Liver (tissue), 3 donors: ENCODE data around the gene GNAT2.

Experiments used
- ATF3 ChIP-seq: IDR thresholded peaks from 2 replicates; pipeline ENCODE4 v1.6.1; 2016; ENCODE audit warnings: antibody characterized with exemption
- CTCF ChIP-seq: fragments of 150-350 bp; IDR thresholded peaks from 2 replicates; pipeline ENCODE4 v1.5.1; 2017; ENCODE audit warnings: improper control_type of control experiment, low read depth, low read length; ENCODE audit not compliant: missing input control
- EGR1 ChIP-seq, 2 donors: IDR thresholded peaks; 2 replicates each; pipeline ENCODE4 v1.6.1; 2016 to 2018; ENCODE audit warnings: antibody characterized with exemption in 2 of 2, low read depth in 2 of 2
- JUND ChIP-seq, 2 donors: IDR thresholded peaks; 2 replicates each; pipeline ENCODE4 v1.6.1; 2016; ENCODE audit warnings: antibody characterized with exemption in 2 of 2
- MAX ChIP-seq: IDR thresholded peaks from 2 replicates; pipeline ENCODE4 v1.6.1; 2016; ENCODE audit warnings: antibody characterized with exemption
- RAD21 ChIP-seq, 2 donors: IDR thresholded peaks; 2 replicates each; pipeline ENCODE4 v1.6.1; 2016; ENCODE audit warnings: antibody characterized with exemption in 2 of 2, mild to moderate bottlenecking in 2 of 2
- REST ChIP-seq: IDR thresholded peaks from 2 replicates; pipeline ENCODE4 v1.6.1; 2016; ENCODE audit warnings: antibody characterized with exemption, mild to moderate bottlenecking
- SP1 ChIP-seq: IDR thresholded peaks from 2 replicates; pipeline ENCODE4 v1.6.1; 2018; ENCODE audit warnings: antibody characterized with exemption, mild to moderate bottlenecking
- TAF1 ChIP-seq: conservative IDR thresholded peaks from 2 replicates; pipeline ENCODE4 v1.6.1; 2016; ENCODE audit warnings: antibody characterized with exemption, mild to moderate bottlenecking
- YY1 ChIP-seq: IDR thresholded peaks from 2 replicates; pipeline ENCODE4 v1.6.1; 2016; ENCODE audit warnings: antibody characterized with exemption, mild to moderate bottlenecking
- donor health status: healthy.
- donor health status: healthy.

- no peak for TF ChIP-seq CTCF
- no peak for TF ChIP-seq RAD21 (IDR thresholded peaks at IDR 0.05)
- TF ChIP-seq MAX = no peak
- no peak for TF ChIP-seq SP1
- no peak for TF ChIP-seq EGR1 (IDR thresholded peaks at IDR 0.05; ENCODE audit: low read depth in 2 of 2)
- no peak for TF ChIP-seq REST
- TF ChIP-seq TAF1 = no peak
- no peak for TF ChIP-seq YY1
- TF ChIP-seq JUND (IDR thresholded peaks at IDR 0.05) = no peak
- no peak for TF ChIP-seq ATF3
Measured at GRCh38 chr1:109657395-109657794, 38.0 kb upstream of the GNAT2 start.
